ENCODE data around the gene LTO1. TPM values are rescaled to one million over a fixed set of nuclear protein-coding genes. Genes with fewer than 3 reads are reported as not detected.

LTO1 gene
- total RNA-seq, 1 experiment from 2014 or later, result 36.7 TPM

- CTCF ChIA-PET, result interaction anchor here (0.6 kb wide), 1 partner anchor 550 kb away, joined by 3 read pairs; no protein-coding TSS in a partner anchor
- H3K9me3 Mint-ChIP-seq (ENCODE audit: low read depth, unreplicated experiment), result no peaks in the 10 kb centered on the region
- no peak for DNase-seq
- no TSS peak for BruUV-seq (replicated peaks)
- no peaks in the 10 kb centered on the region for H3K27me3 Mint-ChIP-seq (ENCODE audit: unreplicated experiment)
- no peak for TF ChIP-seq CTCF (IDR thresholded peaks at IDR 0.05; ENCODE audit: unreplicated experiment)
- no peaks in the 10 kb centered on the region for H3K4me1 Mint-ChIP-seq (ENCODE audit: low read depth, unreplicated experiment)
- peaks cover 93% of the 10 kb centered on the region for H3K36me3 Mint-ChIP-seq (ENCODE audit: insufficient read depth, unreplicated experiment)
- H3K27ac Mint-ChIP-seq (ENCODE audit: unreplicated experiment), result no peak overlapping the region
- intact Hi-C loops (cut with micrococcal nuclease; ENCODE audit: unreplicated experiment), result no loop called here
- no peak overlapping the region for H3K4me3 Mint-ChIP-seq (ENCODE audit: low read depth, unreplicated experiment)
These were observed 23.1 kb downstream of the LTO1 start for GRCh38 chr11:69651834-69652620.

- Mint-ChIP-seq H3K4me3 (ENCODE audit: low read depth, unreplicated experiment) (no peak overlapping the region), H3K4me1 (ENCODE audit: low read depth, unreplicated experiment) (no peaks in the 10 kb centered on the region), H3K36me3 (ENCODE audit: insufficient read depth, unreplicated experiment) (peaks cover 99% of the 10 kb centered on the region), H3K27ac (ENCODE audit: unreplicated experiment) (no peak overlapping the region), H3K27me3 (ENCODE audit: unreplicated experiment) (no peaks in the 10 kb centered on the region), H3K9me3 (ENCODE audit: low read depth, unreplicated experiment) (no peaks in the 10 kb centered on the region)
- BruUV-seq (replicated peaks), result no TSS peak
- no peak for TF ChIP-seq CTCF (IDR thresholded peaks at IDR 0.05; ENCODE audit: unreplicated experiment)
- no peak for DNase-seq
- intact Hi-C loops (cut with micrococcal nuclease; ENCODE audit: unreplicated experiment), result no loop called here
- CTCF ChIA-PET, result interaction anchor here (0.5 to 0.6 kb wide), 2 partner anchors 331 to 516 kb away, joined by 3 to 5 read pairs; no protein-coding TSS in a partner anchor
These were observed 24.3 kb downstream of the LTO1 start for GRCh38 chr11:69650832-69651344.

- Mint-ChIP-seq H3K4me3 (ENCODE audit: low read depth, unreplicated experiment) (no peak overlapping the region), H3K27me3 (ENCODE audit: unreplicated experiment) (no peaks in the 10 kb centered on the region), H3K36me3 (ENCODE audit: insufficient read depth, unreplicated experiment) (peaks cover 99% of the 10 kb centered on the region), H3K4me1 (ENCODE audit: low read depth, unreplicated experiment) (no peaks in the 10 kb centered on the region), H3K9me3 (ENCODE audit: low read depth, unreplicated experiment) (no peaks in the 10 kb centered on the region), H3K27ac (ENCODE audit: unreplicated experiment) (no peak overlapping the region)
- TF ChIP-seq CTCF (IDR thresholded peaks at IDR 0.05; ENCODE audit: unreplicated experiment), result no peak
- DNase-seq, result no peak
- intact Hi-C loops (cut with micrococcal nuclease; ENCODE audit: unreplicated experiment), result no loop called here
- CTCF ChIA-PET, result interaction anchor here (0.5 kb wide), 1 partner anchor 331 kb away, joined by 3 read pairs; no protein-coding TSS in a partner anchor
- no TSS peak for BruUV-seq (replicated peaks)
These were observed 24.9 kb downstream of the LTO1 start for GRCh38 chr11:69650081-69650831.

- Mint-ChIP-seq H3K27ac (ENCODE audit: unreplicated experiment) (no peak overlapping the region), H3K4me3 (ENCODE audit: low read depth, unreplicated experiment) (no peak overlapping the region), H3K9me3 (ENCODE audit: low read depth, unreplicated experiment) (no peaks in the 10 kb centered on the region), H3K4me1 (ENCODE audit: low read depth, unreplicated experiment) (no peaks in the 10 kb centered on the region), H3K27me3 (ENCODE audit: unreplicated experiment) (no peaks in the 10 kb centered on the region), H3K36me3 (ENCODE audit: insufficient read depth, unreplicated experiment) (peaks cover 99% of the 10 kb centered on the region)
- no TSS peak for BruUV-seq (replicated peaks)
- CTCF ChIA-PET, result no interaction called here
- TF ChIP-seq CTCF (IDR thresholded peaks at IDR 0.05; ENCODE audit: unreplicated experiment), result no peak
- no peak for DNase-seq
- intact Hi-C loops (cut with micrococcal nuclease; ENCODE audit: unreplicated experiment), result no loop called here
These were observed 25.6 kb downstream of the LTO1 start for GRCh38 chr11:69649576-69649900.
